Measurements from ENCODE around the gene ARRDC1.
"Not testable (repeated sequence)": the region's sequence is repeated elsewhere in the genome, so short reads cannot be mapped to it uniquely, and the experiment has no call there.

Gene ARRDC1

GRCh38 chr9:137613738-137614523, 8.4 kb downstream of the ARRDC1 start:
- no peak for DNase-seq (ENCODE audit: low read depth)

- DNase-seq (ENCODE audit: low read depth) = no peak
Measured at GRCh38 chr9:137614631-137615386, 9.3 kb downstream of the ARRDC1 start.

- no peak for DNase-seq (ENCODE audit: low read depth)
Measured at GRCh38 chr9:137615387-137615871, 9.9 kb downstream of the ARRDC1 start.

- peak; percentile 75 for DNase-seq (ENCODE audit: low read depth)
Measured at GRCh38 chr9:137618105-137619067, 12.9 kb downstream of the ARRDC1 start, which contains the start of gene EHMT1. Gene EHMT1, plus strand, starts transcription at chr9:137619005. Its CDS starts 24 bp downstream, at chr9:137619029.

GRCh38 chr9:137619240-137620047, 14.0 kb downstream of the ARRDC1 start:
- DNase-seq (ENCODE audit: low read depth) = no peak

GRCh38 chr9:137620048-137620405, 14.5 kb downstream of the ARRDC1 start:
- no peak for DNase-seq (ENCODE audit: low read depth)

GRCh38 chr9:137620581-137620980, 15.1 kb downstream of the ARRDC1 start:
- DNase-seq (ENCODE audit: low read depth) = no peak

GRCh38 chr9:137621131-137621757, 15.8 kb downstream of the ARRDC1 start:
- no peak for DNase-seq (ENCODE audit: low read depth)

- DNase-seq (ENCODE audit: low read depth) = not testable (repeated sequence)
Measured at GRCh38 chr9:137622211-137622610, 16.7 kb downstream of the ARRDC1 start.

GRCh38 chr9:137626464-137626863, 21.0 kb downstream of the ARRDC1 start:
- no peak for DNase-seq (ENCODE audit: low read depth)

GRCh38 chr9:137627406-137627805, 21.9 kb downstream of the ARRDC1 start:
- DNase-seq (ENCODE audit: low read depth) = not testable (repeated sequence)

GRCh38 chr9:137630126-137630525, 24.6 kb downstream of the ARRDC1 start:
- no peak for DNase-seq (ENCODE audit: low read depth)

- DNase-seq (ENCODE audit: low read depth) = no peak
Measured at GRCh38 chr9:137630679-137631078, 25.2 kb downstream of the ARRDC1 start.

- DNase-seq (ENCODE audit: low read depth) = no peak
Measured at GRCh38 chr9:137631345-137632229, 26.1 kb downstream of the ARRDC1 start.

GRCh38 chr9:137632230-137633161, 27.0 kb downstream of the ARRDC1 start:
- no peak for DNase-seq (ENCODE audit: low read depth)

GRCh38 chr9:137634016-137634415, 28.5 kb downstream of the ARRDC1 start:
- no peak for DNase-seq (ENCODE audit: low read depth)

GRCh38 chr9:137638680-137639079, 33.2 kb downstream of the ARRDC1 start:
- DNase-seq (ENCODE audit: low read depth) = no peak

GRCh38 chr9:137639303-137640051, 34.0 kb downstream of the ARRDC1 start:
- DNase-seq (ENCODE audit: low read depth) = no peak
